ENCODE measurements around the gene OLFM1.
A peak's percentile ranks its signal among the peaks of the same experiment; 100 is the strongest.
"Not testable (repeated sequence)": the region's sequence is repeated elsewhere in the genome, so short reads cannot be mapped to it uniquely, and the experiment has no call there.

Gene OLFM1

DNA sequence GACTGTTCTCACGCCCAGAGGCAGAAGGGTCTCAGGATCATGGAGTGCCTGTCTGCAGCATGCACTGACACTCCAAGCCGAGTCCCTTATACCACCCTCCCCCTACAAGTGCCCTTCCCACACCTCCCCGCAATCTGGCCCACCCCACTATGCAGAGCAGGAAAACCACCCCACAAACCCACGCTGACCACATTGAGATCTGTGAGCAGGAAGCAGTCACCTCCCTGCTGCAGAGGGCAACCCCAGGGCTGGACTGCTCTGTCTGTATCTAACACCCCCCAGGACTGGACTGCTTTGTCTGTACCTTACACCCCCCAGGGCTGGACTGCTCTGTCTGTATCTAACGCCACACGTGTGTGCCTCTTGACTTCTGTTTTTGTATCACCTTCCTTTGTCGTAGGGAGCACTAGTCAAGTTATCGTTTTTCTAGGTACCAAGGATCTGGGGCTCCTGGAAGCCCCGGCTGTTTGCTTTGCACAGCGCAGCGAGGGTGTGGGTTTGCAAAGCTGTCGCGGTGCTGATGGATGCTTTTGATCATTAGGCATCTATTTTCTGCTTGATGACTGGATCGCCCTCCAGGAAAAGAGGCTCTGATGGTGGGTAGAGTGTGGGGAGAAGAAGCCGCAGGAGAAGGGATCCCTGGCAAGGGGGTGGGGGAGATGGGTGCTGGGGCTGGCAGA is 21.5 kb downstream of the OLFM1 start:
- DNase-seq = no peak

GRCh38 chr9:135109650-135110049 is 22.2 kb downstream of the OLFM1 start:
- no peak for DNase-seq

DNA sequence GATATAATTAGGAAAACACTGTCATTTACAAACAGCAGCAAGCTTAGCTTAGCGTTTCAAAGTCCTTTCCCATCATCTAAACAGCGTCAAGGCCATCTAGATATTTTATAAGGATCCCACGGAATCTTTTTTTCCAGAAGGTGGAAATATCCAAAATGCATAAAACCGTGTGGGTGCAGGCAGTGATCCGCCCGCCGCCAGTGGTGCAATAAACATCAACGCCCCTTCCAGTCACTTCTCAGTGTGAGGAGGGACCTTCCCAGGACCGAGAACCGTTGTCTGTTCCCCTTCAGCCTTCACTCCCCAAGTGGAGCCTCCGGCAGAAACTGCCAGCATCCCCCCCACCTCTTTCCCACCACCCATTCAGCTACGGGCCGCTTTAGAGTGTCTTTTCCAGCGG is 22.9 kb downstream of the OLFM1 start:
- no peak for DNase-seq

DNA sequence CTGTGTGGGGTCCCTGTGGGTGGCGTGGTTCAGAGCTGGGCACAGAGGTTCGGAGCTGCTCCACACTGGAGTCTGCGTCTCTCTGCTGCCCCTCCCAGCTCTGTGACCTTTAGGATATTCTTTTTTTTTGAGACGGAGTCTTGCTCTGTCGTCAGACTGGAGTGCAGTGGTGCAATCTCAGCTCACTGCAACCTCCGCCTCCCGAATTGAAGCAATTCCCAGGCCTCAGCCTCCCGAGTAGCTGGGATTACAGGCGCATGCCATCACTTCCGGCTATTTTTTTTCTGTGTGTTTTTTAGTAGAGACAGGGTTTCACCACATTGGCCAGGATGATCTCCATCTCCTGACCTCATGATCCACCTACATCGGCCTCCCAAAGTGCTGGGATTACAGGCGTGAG is 24.1 kb downstream of the OLFM1 start:
- not testable (repeated sequence) for DNase-seq

GRCh38 chr9:135116371-135116770 is 28.9 kb downstream of the OLFM1 start:
- no peak for DNase-seq

DNA sequence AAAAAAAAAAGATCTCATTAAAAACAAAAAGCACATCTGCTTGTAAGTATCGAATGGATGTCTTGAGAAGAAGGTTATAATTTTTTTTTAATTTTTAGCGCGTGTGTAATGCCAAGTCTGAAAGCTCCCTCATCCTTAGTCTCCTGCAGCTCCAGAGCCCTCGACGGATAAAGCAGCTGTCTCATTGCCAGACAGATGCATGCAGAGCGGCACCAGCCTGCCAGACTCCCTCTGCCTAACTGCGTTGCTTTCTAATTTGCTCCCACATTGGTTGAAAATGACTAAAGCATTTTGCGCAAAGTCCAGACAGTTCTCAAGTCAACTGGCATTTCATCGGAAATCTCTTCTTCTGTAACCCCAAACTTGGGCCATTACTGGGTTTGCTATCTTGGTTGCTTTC is 29.4 kb downstream of the OLFM1 start:
- no peak for DNase-seq

GRCh38 chr9:135117281-135117680 is 29.8 kb downstream of the OLFM1 start:
- DNase-seq = no peak

- no peak for DNase-seq
Measured at GRCh38 chr9:135119496-135120064, 32.1 kb downstream of the OLFM1 start.

DNA sequence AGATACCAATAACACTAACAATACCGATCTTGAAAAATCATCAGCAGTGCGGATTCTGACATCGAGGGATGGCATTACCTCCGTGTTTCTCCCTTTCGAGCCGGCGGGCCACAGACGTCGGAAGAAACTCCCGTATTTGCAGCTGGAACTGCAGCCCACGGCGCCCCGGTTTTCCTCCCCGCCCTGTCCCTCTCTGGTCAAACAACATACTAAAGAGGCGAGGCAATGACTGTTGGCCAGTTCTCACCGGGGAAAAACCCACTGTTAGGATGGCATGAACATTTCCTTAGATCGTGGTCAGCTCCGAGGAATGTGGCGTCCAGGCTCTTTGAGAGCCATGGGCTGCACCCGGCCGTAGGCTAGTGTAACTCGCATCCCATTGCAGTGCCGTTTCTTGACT is 32.8 kb downstream of the OLFM1 start:
- no peak for DNase-seq

DNA sequence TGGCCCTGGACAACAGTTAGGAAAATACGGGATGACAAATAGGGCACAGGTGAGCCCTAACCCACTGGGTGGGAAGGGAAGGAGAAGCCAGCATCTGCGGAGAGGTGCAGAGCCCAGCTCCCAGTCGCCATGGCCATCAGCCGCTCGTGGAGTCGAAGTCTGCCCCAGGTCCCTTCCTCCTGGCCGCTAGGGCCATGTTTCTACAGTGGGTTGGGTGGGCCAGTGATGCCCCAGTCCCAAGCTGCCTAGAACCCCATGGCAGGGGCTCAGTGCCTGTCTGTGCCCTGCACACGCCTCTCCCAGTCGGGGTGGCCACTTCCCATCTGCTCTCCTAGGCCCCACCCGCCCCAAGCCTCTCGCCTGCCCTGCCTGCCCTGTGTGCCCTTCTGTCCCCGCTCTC is 34.8 kb downstream of the OLFM1 start:
- DNase-seq = no peak

DNA sequence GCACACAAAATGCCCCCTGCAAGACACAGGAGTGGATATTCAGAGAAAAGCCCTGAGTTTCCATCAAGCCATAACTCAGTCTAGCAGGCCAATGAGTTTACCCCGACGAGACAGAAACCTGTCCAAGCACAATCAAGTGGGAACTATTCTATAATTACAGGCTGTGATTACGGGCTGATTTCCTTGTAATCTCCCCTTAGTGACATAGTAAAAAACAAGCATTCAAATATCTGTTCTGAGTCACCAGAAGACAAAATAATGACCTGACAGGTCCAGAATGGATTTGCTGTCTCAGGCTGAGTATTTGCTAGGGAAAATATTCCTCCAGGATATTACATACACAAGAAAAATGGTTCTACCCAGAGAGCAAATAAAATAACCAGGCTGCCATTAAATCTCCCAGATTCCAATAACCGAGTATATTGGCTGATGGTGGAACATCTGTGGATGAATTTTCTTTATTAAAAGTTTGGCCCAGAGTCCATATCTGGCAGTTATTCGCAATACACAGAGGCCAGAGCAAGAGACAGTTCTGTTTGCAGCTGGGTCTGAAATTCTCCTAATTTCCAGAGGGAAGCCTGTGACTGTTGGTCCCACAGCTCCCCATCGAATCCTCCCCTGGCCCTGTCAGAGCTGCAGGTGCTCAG is 35.8 kb downstream of the OLFM1 start:
- no peak for DNase-seq

- no peak for DNase-seq
Measured at GRCh38 chr9:135123773-135124134, 36.3 kb downstream of the OLFM1 start.

DNA sequence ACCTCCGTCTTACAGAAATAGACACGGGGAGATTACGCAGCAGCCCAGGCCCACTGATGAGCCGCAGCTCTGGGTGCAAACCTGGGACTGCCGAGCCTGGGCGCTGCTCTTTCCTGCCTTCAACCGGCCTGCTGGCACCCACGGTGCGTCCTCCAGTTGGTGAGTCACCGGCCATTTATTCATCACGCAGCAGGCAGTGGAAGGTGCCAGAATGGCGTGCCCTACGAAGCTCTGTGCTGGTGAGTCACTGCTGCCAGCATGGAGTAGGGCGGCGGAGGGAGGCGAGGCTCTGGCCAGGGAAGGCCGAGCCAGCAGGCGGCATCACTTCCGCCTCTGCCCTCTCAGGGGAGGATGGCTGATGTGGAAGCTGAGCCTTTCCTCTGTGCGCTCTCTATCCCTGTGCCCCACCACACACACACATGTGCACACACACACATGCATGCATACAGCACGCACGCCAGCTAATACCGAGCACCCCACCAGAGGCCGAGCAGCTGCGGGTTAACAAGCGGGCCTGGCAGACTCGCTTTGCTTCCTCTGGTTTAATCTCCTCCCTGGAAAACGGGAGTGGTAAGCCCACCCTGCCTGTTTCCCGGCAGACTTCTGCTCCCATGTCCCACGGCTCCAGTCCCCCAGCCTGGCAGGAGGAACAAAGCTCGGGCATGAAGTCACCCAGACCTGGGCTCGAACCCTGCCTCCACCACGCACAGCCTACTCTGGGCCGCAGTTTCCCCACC is 39.2 kb downstream of the OLFM1 start:
- DNase-seq = no peak

GRCh38 chr9:135127718-135128670 is 40.5 kb downstream of the OLFM1 start:
- DNase-seq = no peak

DNA sequence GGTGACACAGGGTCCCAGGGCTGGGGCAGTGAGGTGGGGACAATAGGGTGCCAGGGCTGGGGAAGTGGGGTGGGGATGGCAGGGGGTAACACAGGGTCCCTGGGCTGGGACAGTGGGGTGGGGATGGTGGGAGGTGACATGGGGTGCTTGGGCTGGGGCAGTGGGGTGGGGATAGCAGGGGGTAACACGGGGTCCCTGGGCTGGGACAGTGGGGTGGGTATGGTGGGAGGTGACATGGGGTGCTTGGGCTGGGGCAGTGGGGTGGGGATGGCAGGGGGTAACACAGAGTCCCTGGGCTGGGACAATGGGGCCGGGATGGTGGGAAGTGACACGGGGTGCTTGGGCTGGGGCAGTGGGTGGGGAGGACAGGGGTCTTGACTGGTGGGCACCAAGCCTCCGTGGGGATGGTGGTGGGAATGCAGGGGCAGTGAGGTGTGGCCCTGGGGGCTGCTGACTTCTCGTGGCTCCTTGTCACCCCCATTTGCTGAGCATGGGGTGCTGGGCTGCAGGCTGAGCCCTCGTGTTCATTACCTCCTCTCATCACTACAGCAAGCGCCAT is 41.7 kb downstream of the OLFM1 start:
- DNase-seq = no peak

- DNase-seq = peak; percentile 37 to 47
Measured at GRCh38 chr9:135130207-135130976, 42.9 kb downstream of the OLFM1 start.

- no peak for DNase-seq
Measured at GRCh38 chr9:135131488-135131887, 44.0 kb downstream of the OLFM1 start.

DNA sequence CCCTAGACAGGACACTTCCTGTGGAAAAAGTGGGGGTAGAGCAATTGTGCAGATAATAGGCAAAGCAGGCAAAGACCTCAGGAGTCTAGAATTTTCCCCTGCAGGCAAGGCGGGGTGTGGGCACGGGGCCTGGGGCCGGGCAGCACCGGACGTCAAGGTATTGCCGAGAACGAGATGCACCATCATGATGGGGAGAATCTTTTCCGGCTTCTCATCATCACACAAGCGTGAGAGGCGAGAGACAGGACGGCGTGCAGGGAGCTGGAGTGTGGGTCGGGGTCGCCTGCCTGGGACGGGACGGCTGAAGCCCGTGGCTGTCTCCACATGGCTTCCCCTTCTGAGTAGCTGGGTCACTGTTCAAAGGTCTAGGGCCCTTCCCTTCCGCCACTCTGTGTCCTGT is 44.5 kb downstream of the OLFM1 start:
- no peak for DNase-seq

- no peak for DNase-seq
Measured at GRCh38 chr9:135134268-135135022, 47.0 kb downstream of the OLFM1 start.

DNA sequence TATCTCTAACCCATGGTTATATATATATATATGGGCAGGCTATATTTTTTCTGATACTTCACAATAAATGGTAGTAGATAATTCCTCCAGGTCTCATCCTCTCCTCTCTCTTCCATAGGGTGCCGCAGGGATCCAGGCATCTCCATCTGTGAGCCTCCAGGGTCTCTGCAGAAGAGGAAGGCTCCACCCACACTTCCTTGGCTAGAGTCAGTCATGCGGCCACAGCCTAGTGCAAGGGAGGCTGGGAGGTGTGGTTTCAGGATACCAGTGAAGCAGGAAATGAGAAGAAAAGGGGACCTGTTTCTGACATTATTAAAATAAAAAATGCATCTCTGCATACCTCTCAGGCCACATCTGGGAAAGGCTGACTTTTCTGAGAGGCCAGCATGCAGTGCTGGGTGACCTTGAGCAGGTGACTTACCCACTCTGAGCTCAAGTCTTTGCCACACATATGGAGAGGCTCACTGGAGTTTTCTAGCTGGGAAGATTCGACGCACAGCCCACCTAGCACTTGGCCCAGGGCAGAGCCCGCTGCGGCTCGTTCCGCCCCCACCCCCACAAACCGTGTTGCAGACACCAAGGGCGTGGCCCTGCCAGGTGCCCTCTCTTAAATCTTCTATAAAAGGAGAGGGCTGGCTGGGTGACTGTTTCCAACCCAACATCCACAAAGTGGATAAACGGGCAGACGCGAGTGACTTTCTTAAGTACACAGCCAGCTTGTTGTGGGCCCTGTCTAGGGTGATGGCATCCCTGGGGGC is 47.9 kb downstream of the OLFM1 start:
- no peak for DNase-seq
